ENCODE data around the gene TCHHL1.
A peak's percentile ranks its signal among the peaks of the same experiment; 100 is the strongest.

TCHHL1 gene

DNA sequence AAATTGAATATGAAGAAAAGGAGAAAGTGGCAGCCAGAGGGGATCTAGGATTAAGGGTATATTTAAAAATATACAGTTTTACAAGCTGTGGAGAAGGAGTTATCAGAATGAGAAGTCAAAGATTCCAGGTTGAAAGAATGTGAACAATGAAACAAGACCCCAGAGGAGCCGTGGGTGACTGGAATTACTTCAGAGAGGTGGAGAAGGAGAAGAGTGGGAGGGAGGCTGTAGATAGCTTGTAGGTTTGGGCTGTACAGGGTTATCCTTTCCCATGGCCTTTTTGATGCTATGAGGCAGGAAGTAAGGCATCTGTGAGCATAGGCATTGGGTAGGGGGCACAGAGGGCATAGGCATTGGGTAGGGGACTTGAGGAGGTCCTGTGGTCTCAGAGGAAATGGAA lies 46.8 kb downstream of the TCHHL1 start:
- peaks cover 7% of the 10 kb centered on the region for H3K4me1 ChIP-seq (ENCODE audit: control insufficient read depth, insufficient read depth, low read length, poor library complexity, severe bottlenecking)
- no peak overlapping the region for H3K27ac ChIP-seq (ENCODE audit: insufficient read depth, low read length, poor library complexity, severe bottlenecking)
- no peaks in the 10 kb centered on the region for H3K36me3 ChIP-seq (ENCODE audit: control insufficient read depth, insufficient read depth, low read length)
- no peaks in the 10 kb centered on the region for H3K27me3 ChIP-seq (replicated peaks; ENCODE audit: control insufficient read depth, insufficient read depth, low read length, poor library complexity, severe bottlenecking)
- no peak overlapping the region for H3K4me3 ChIP-seq (ENCODE audit: insufficient read depth, low read depth, low read length, poor library complexity, severe bottlenecking)
- no peaks in the 10 kb centered on the region for H3K9me3 ChIP-seq (ENCODE audit: control insufficient read depth, low read length)
- no peak for DNase-seq

DNA sequence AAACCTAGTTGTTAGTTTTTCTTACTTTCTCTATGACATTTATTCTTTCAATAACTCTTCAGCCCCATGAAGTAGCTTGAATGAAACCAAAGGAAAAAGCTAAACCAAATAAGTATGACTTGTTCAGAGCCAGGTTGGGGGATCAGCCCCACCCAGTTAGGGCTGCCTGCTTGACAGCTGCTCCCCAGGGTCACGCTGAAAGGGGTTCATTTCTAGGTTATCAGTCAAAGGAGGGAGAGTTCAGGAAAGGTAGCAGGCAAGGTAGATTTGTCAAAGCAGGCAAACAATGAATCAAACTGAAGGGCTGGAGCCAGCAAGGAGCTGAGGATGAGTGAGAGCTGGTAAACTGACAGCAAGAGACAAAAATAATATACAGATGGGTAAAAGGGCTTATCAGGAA lies 49.0 kb downstream of the TCHHL1 start:
- Histone ChIP-seq H3K27ac (ENCODE audit: insufficient read depth, low read length, poor library complexity, severe bottlenecking) (no peak overlapping the region), H3K4me3 (ENCODE audit: insufficient read depth, low read depth, low read length, poor library complexity, severe bottlenecking) (no peak overlapping the region), H3K4me1 (ENCODE audit: control insufficient read depth, insufficient read depth, low read length, poor library complexity, severe bottlenecking) (peaks cover 8% of the 10 kb centered on the region), H3K9me3 (ENCODE audit: control insufficient read depth, low read length) (no peaks in the 10 kb centered on the region), H3K27me3 (replicated peaks; ENCODE audit: control insufficient read depth, insufficient read depth, low read length, poor library complexity, severe bottlenecking) (no peaks in the 10 kb centered on the region), H3K36me3 (ENCODE audit: control insufficient read depth, insufficient read depth, low read length) (no peaks in the 10 kb centered on the region)
- DNase-seq, result no peak

DNA sequence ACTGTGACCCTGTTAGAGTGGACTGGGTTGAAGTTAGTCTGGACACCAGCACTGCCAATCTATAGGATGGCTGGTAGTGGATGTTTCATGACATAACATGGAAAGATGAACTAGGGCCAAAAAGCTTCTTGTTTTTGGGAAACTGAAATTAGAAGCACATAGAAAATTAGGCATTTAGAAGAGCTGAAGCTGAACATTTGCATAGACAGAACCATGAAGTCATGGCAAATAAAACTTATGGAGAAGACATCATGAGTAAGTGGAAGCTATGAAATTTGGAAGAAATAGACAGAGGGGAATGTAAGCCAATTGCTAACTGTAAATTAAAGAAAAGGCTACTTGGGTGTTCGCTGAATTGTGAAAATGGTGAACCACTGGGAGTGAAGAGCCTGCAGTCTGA lies 49.4 kb downstream of the TCHHL1 start:
- Histone ChIP-seq H3K36me3 (ENCODE audit: control insufficient read depth, insufficient read depth, low read length) (no peaks in the 10 kb centered on the region), H3K27me3 (replicated peaks; ENCODE audit: control insufficient read depth, insufficient read depth, low read length, poor library complexity, severe bottlenecking) (no peaks in the 10 kb centered on the region), H3K9me3 (ENCODE audit: control insufficient read depth, low read length) (no peaks in the 10 kb centered on the region), H3K27ac (ENCODE audit: insufficient read depth, low read length, poor library complexity, severe bottlenecking) (no peak overlapping the region), H3K4me1 (ENCODE audit: control insufficient read depth, insufficient read depth, low read length, poor library complexity, severe bottlenecking) (peaks cover 12% of the 10 kb centered on the region), H3K4me3 (ENCODE audit: insufficient read depth, low read depth, low read length, poor library complexity, severe bottlenecking) (no peak overlapping the region)
- DNase-seq, result no peak

DNA sequence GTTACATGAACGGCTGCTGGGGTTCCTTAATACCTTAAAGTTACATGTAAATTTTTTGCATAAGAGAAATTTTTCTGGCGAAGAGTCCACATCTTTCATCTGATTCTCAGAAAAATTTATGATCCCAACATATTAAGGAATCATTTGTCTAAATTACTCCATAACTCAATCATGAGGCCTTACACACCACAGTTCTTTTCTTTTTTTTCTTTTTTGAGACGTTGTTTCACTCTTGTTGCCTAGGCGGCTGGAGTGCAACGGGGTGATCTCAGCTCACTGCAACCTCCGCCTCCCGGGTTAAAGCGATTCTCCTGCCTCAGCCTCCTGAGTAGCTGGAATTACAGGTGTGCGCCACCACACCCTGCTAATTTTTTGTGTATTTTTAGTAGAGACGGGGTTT lies 50.0 kb downstream of the TCHHL1 start:
- peaks cover 18% of the 10 kb centered on the region for H3K4me1 ChIP-seq (ENCODE audit: control insufficient read depth, insufficient read depth, low read length, poor library complexity, severe bottlenecking)
- H3K27ac ChIP-seq (ENCODE audit: insufficient read depth, low read length, poor library complexity, severe bottlenecking), result no peak overlapping the region
- no peaks in the 10 kb centered on the region for H3K27me3 ChIP-seq (replicated peaks; ENCODE audit: control insufficient read depth, insufficient read depth, low read length, poor library complexity, severe bottlenecking)
- no peaks in the 10 kb centered on the region for H3K36me3 ChIP-seq (ENCODE audit: control insufficient read depth, insufficient read depth, low read length)
- no peak for DNase-seq
- no peak overlapping the region for H3K4me3 ChIP-seq (ENCODE audit: insufficient read depth, low read depth, low read length, poor library complexity, severe bottlenecking)
- no peaks in the 10 kb centered on the region for H3K9me3 ChIP-seq (ENCODE audit: control insufficient read depth, low read length)

DNA sequence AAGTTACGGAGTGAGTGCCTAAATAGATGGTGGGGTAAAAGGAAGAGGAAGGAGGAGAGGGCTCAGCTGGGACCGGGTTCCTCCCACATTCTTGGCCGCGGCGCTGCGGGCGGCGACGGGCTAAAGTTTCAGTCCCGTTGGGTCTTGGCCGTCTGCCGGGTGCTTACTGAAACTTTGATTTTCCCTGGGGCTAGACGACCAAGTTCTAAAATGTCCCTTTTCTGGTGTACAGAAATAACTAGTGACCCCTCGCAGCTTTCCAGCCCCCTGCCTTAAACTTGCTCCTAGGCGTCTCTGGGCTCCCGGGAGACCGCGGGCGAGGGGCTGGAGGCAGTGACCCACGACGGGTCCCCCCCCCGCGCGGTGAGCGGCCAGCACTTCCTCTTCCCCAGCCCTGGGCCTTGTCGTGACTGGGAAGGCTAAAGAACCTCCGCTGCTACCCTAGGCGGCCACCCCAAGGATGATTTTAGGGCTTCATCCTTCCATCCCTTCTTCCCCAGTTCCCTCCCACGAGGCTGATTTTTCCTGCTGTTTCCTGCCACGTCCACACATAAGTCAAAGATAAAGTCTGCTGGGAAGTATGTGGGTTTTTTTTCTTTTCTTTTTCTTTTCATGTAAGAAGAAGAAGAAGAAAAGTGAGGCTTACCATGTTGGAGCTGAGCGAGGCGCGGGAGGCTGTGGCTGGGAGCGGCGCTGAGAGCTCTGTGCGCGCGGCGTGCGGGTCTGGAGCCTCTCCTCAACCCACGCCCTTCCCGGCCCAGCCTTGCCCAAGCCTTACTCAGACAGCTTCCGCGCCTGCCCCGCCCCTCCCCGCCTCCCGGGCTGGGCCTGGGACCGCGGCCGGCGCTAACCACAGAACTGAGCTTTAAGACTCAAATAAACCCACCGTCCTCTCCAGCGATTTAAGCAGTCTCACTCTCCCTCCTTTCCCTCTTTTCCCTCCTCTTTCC lies 52.3 kb downstream of the TCHHL1 start, which contains the start of gene S100A11:
Gene S100A11 (minus strand): TSS at position 738 of the 950 bp plus-strand sequence. CDS start 89 bp downstream, at position 649.
- peaks cover 35% of the 10 kb centered on the region for H3K4me1 ChIP-seq (ENCODE audit: control insufficient read depth, insufficient read depth, low read length, poor library complexity, severe bottlenecking)
- H3K9me3 ChIP-seq (ENCODE audit: control insufficient read depth, low read length), result no peaks in the 10 kb centered on the region
- peak within 1 kb of the TSS; percentile 95 for H3K27ac ChIP-seq (ENCODE audit: insufficient read depth, low read length, poor library complexity, severe bottlenecking)
- peaks cover 23% of the 10 kb centered on the region for H3K36me3 ChIP-seq (ENCODE audit: control insufficient read depth, insufficient read depth, low read length)
- H3K27me3 ChIP-seq (replicated peaks; ENCODE audit: control insufficient read depth, insufficient read depth, low read length, poor library complexity, severe bottlenecking), result no peaks in the 10 kb centered on the region
- peak; percentile 58 to 62 (median 60) for DNase-seq
- H3K4me3 ChIP-seq (ENCODE audit: insufficient read depth, low read depth, low read length, poor library complexity, severe bottlenecking), result peak within 1 kb of the TSS; percentile 79

DNA sequence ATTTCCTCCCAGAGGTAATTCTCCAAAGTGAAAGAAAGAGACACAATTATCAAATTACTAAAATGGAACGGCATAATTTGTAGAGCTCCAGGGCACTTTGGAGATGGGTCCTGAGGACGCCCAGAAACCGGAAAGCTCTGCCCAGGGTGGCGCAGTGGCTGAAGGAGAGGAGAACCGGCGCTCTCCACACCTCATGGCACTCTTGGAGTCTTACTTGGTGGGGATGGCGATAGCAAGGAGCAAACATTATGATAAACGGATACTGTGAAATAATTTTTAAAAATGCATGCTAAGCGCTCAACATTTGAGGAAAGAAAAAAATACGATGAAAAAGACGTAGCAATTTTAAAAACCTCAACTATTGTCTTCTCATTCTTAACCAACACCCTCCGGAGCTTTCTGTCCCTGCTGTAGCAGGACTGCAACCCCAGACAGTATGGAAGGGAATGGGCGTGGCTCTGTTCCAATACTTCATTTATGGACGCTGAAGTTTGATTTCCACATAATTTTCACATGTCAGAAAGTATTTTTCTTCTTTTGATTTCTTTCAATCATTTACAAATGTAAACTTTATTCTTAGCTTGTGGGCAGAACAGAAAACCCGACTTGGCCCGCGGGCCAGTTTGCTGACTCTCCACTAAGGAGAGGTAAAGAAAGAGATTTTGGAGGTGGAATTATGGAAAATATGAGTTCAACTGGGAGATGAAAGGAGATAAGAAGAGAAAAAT lies 53.2 kb downstream of the TCHHL1 start:
- Histone ChIP-seq H3K4me1 (ENCODE audit: control insufficient read depth, insufficient read depth, low read length, poor library complexity, severe bottlenecking) (peaks cover 35% of the 10 kb centered on the region), H3K9me3 (ENCODE audit: control insufficient read depth, low read length) (no peaks in the 10 kb centered on the region), H3K4me3 (ENCODE audit: insufficient read depth, low read depth, low read length, poor library complexity, severe bottlenecking) (peak overlapping the region; percentile 79), H3K27ac (ENCODE audit: insufficient read depth, low read length, poor library complexity, severe bottlenecking) (peak overlapping the region; percentile 95), H3K27me3 (replicated peaks; ENCODE audit: control insufficient read depth, insufficient read depth, low read length, poor library complexity, severe bottlenecking) (no peaks in the 10 kb centered on the region), H3K36me3 (ENCODE audit: control insufficient read depth, insufficient read depth, low read length) (peaks cover 29% of the 10 kb centered on the region)
- DNase-seq, result no peak

DNA sequence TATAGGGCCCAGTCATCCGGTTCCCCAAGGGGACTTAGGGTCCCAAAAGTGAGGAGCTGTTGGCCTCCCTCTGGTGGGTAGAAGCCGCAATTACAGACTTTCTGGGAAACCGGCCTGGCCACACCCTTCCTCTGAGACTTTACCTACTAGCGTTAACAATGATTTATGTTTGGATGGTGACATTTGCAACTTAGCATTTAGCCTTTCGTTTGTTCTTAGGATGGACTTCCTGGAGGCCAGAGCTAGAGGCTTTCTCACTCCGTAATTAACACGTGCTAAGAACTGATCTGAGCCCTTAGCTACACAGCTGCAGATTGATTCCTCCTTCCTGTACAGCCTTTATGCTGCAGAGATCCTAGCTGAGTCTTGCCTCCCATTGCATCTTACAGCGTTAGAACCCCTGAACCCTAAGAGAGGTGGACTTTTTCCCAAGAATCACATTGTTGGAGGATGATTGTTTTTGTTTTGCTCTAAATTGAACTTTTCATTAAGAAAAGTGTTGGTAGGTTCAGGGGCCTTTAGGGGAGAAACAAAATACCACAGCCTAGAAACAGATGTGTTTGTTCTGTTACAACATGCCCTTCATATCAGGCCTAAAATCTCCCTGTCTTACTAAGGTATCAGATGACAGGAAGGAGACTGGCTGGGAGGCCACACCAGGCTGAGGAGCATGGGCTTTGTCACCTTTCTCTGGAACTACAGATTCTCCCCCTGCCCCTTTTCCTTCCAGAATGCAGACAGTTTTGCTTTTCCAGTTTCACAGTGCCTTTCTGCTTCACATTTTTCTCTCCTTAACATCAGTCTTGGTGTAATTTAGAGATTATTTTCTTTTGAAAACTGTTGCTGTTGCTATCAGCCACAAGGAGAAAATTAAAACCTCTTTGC lies 54.0 kb downstream of the TCHHL1 start:
- DNase-seq, result peak; percentile 50 to 64 (median 59)
- H3K4me1 ChIP-seq (ENCODE audit: control insufficient read depth, insufficient read depth, low read length, poor library complexity, severe bottlenecking), result peaks cover 35% of the 10 kb centered on the region
- peaks cover 35% of the 10 kb centered on the region for H3K36me3 ChIP-seq (ENCODE audit: control insufficient read depth, insufficient read depth, low read length)
- H3K27me3 ChIP-seq (replicated peaks; ENCODE audit: control insufficient read depth, insufficient read depth, low read length, poor library complexity, severe bottlenecking), result no peaks in the 10 kb centered on the region
- H3K27ac ChIP-seq (ENCODE audit: insufficient read depth, low read length, poor library complexity, severe bottlenecking), result peak overlapping the region; percentile 95
- peak overlapping the region; percentile 79 for H3K4me3 ChIP-seq (ENCODE audit: insufficient read depth, low read depth, low read length, poor library complexity, severe bottlenecking)
- no peaks in the 10 kb centered on the region for H3K9me3 ChIP-seq (ENCODE audit: control insufficient read depth, low read length)

DNA sequence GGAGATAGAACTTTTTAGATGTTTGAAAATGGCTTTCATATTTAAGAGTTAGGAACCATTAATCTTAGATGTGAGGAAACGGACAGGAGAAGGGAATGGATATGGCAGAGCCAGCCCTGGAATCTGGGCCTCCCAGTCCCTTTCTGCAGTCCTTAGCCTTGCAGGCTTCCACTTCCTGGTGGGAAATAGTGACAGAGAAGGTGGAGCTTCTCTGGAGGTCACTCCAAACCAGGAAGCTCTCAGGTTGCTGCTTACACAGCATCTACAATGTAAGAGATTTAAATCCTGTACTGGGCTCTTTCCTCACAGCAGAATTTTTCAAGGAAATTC lies 54.6 kb downstream of the TCHHL1 start:
- Histone ChIP-seq H3K27me3 (replicated peaks; ENCODE audit: control insufficient read depth, insufficient read depth, low read length, poor library complexity, severe bottlenecking) (no peaks in the 10 kb centered on the region), H3K4me3 (ENCODE audit: insufficient read depth, low read depth, low read length, poor library complexity, severe bottlenecking) (peak overlapping the region; percentile 79), H3K27ac (ENCODE audit: insufficient read depth, low read length, poor library complexity, severe bottlenecking) (peak overlapping the region; percentile 95), H3K9me3 (ENCODE audit: control insufficient read depth, low read length) (no peaks in the 10 kb centered on the region), H3K4me1 (ENCODE audit: control insufficient read depth, insufficient read depth, low read length, poor library complexity, severe bottlenecking) (peaks cover 35% of the 10 kb centered on the region), H3K36me3 (ENCODE audit: control insufficient read depth, insufficient read depth, low read length) (peaks cover 37% of the 10 kb centered on the region)
- no peak for DNase-seq
